Activated T-cell treated with anti-CD3 and anti-CD28 coated beads, Interleukin-2, amount 50 U/mL, for 4 hours (primary cell): ENCODE results near the gene HERC3. TPM values are rescaled to one million over a fixed set of nuclear protein-coding genes. Genes with fewer than 3 reads are reported as not detected.

Experiments
- ATAC-seq, 2 donors: fragments of 200-7000 bp; cut with Tn5 transposase; one replicate each; pipeline ENCODE4 v1.10.0; 2021
- DNase-seq: peaks from one replicate; pipeline ENCODE4 v3.0.0-alpha.2; 2020
- H3K27me3 Mint-ChIP-seq: one replicate; pipeline ENCODE4 v1.8.0; 2021; ENCODE audit warnings: low read depth, mixed read lengths
- H3K36me3 Mint-ChIP-seq: one replicate; pipeline ENCODE4 v1.8.0; 2022; ENCODE audit warnings: mixed read lengths; ENCODE audit not compliant: insufficient read depth
- H3K4me1 Mint-ChIP-seq: one replicate; pipeline ENCODE4 v1.8.0; 2021; ENCODE audit warnings: low read depth, mixed read lengths
- H3K4me3 Mint-ChIP-seq: one replicate; pipeline ENCODE4 v1.8.0; 2021; ENCODE audit warnings: mild to moderate bottlenecking, moderate library complexity, mixed read lengths
- H3K9me3 Mint-ChIP-seq: one replicate; pipeline ENCODE4 v1.8.0; 2021; ENCODE audit warnings: mixed read lengths
- total RNA-seq, 3 donors: library from RNA; stranded (reverse); gene quantifications; one replicate each; pipeline ENCODE4 v1.2.1, GENCODE V29; 2021

HERC3 gene
- total RNA-seq, 3 donors from 2014 or later: 11.4 to 13.6 (median 13.3) TPM

GRCh38 chr4:88659055-88659889 is 67.0 kb downstream of the HERC3 start:
- Mint-ChIP-seq H3K9me3 (no peaks in the 10 kb centered on the region), H3K36me3 (peaks cover 37% of the 10 kb centered on the region), H3K4me3 (no peak overlapping the region), H3K4me1 (peaks cover 12% of the 10 kb centered on the region), H3K27me3 (no peaks in the 10 kb centered on the region)
- peak; percentile 14 for DNase-seq
- ATAC-seq: peak; percentile 77 to 80

GRCh38 chr4:88659890-88660208 is 67.6 kb downstream of the HERC3 start:
- H3K4me1 Mint-ChIP-seq: peaks cover 12% of the 10 kb centered on the region
- H3K4me3 Mint-ChIP-seq: no peak overlapping the region
- no peak for ATAC-seq
- H3K9me3 Mint-ChIP-seq: no peaks in the 10 kb centered on the region
- no peaks in the 10 kb centered on the region for H3K27me3 Mint-ChIP-seq
- no peak for DNase-seq
- H3K36me3 Mint-ChIP-seq: peaks cover 40% of the 10 kb centered on the region

- no peaks in the 10 kb centered on the region for H3K9me3 Mint-ChIP-seq
- peaks cover 12% of the 10 kb centered on the region for H3K4me1 Mint-ChIP-seq
- ATAC-seq (no peak), DNase-seq (no peak)
- no peaks in the 10 kb centered on the region for H3K27me3 Mint-ChIP-seq
- H3K4me3 Mint-ChIP-seq: no peak overlapping the region
- peaks cover 37% of the 10 kb centered on the region for H3K36me3 Mint-ChIP-seq
Observed at GRCh38 chr4:88660446-88661294, 68.4 kb downstream of the HERC3 start.

GRCh38 chr4:88661739-88662138 is 69.5 kb downstream of the HERC3 start:
- no peaks in the 10 kb centered on the region for H3K9me3 Mint-ChIP-seq
- ATAC-seq (no peak), DNase-seq (no peak)
- H3K36me3 Mint-ChIP-seq: peaks cover 34% of the 10 kb centered on the region
- H3K4me3 Mint-ChIP-seq: no peak overlapping the region
- H3K27me3 Mint-ChIP-seq: no peaks in the 10 kb centered on the region
- H3K4me1 Mint-ChIP-seq: peaks cover 12% of the 10 kb centered on the region

GRCh38 chr4:88672987-88673386 is 80.7 kb downstream of the HERC3 start:
- peaks cover 2% of the 10 kb centered on the region for H3K4me1 Mint-ChIP-seq
- ATAC-seq: peak; percentile 54 to 72
- no peak for DNase-seq
- H3K4me3 Mint-ChIP-seq: no peak overlapping the region
- H3K9me3 Mint-ChIP-seq: no peaks in the 10 kb centered on the region
- H3K27me3 Mint-ChIP-seq: no peaks in the 10 kb centered on the region
- H3K36me3 Mint-ChIP-seq: peaks cover 39% of the 10 kb centered on the region

GRCh38 chr4:88673886-88674285 is 81.6 kb downstream of the HERC3 start:
- no peaks in the 10 kb centered on the region for H3K9me3 Mint-ChIP-seq
- peaks cover 2% of the 10 kb centered on the region for H3K4me1 Mint-ChIP-seq
- no peak for ATAC-seq
- H3K27me3 Mint-ChIP-seq: no peaks in the 10 kb centered on the region
- no peak for DNase-seq
- H3K36me3 Mint-ChIP-seq: peaks cover 41% of the 10 kb centered on the region
- no peak overlapping the region for H3K4me3 Mint-ChIP-seq

GRCh38 chr4:88674565-88674964 is 82.3 kb downstream of the HERC3 start:
- ATAC-seq: peak in 1 of 2 donors; percentile 10

GRCh38 chr4:88674979-88675378 is 82.7 kb downstream of the HERC3 start:
- Mint-ChIP-seq H3K27me3 (no peaks in the 10 kb centered on the region), H3K36me3 (peaks cover 40% of the 10 kb centered on the region), H3K4me3 (no peak overlapping the region), H3K9me3 (no peaks in the 10 kb centered on the region), H3K4me1 (peaks cover 2% of the 10 kb centered on the region)
- ATAC-seq: no peak
- no peak for DNase-seq

More at GRCh38 chr4:88674565-88674964, 82.3 kb downstream of the HERC3 start:
- no peaks in the 10 kb centered on the region for H3K9me3 Mint-ChIP-seq
- no peaks in the 10 kb centered on the region for H3K27me3 Mint-ChIP-seq
- peaks cover 2% of the 10 kb centered on the region for H3K4me1 Mint-ChIP-seq
- peaks cover 39% of the 10 kb centered on the region for H3K36me3 Mint-ChIP-seq
- DNase-seq: no peak
- H3K4me3 Mint-ChIP-seq: no peak overlapping the region

- DNase-seq (no peak), ATAC-seq (no peak)
- H3K9me3 Mint-ChIP-seq: no peaks in the 10 kb centered on the region
- H3K4me3 Mint-ChIP-seq: no peak overlapping the region
- H3K27me3 Mint-ChIP-seq: no peaks in the 10 kb centered on the region
- peaks cover 40% of the 10 kb centered on the region for H3K36me3 Mint-ChIP-seq
- H3K4me1 Mint-ChIP-seq: peaks cover 2% of the 10 kb centered on the region
Observed at GRCh38 chr4:88675543-88675942, 83.3 kb downstream of the HERC3 start.

- Mint-ChIP-seq H3K4me1 (no peaks in the 10 kb centered on the region), H3K9me3 (no peaks in the 10 kb centered on the region), H3K4me3 (no peak overlapping the region), H3K27me3 (no peaks in the 10 kb centered on the region), H3K36me3 (peaks cover 52% of the 10 kb centered on the region)
- no peak for DNase-seq
- ATAC-seq: no peak
Observed at GRCh38 chr4:88681209-88681608, 88.9 kb downstream of the HERC3 start.

- Mint-ChIP-seq H3K27me3 (no peaks in the 10 kb centered on the region), H3K9me3 (no peaks in the 10 kb centered on the region), H3K4me1 (no peaks in the 10 kb centered on the region), H3K36me3 (peaks cover 30% of the 10 kb centered on the region), H3K4me3 (no peak overlapping the region)
- DNase-seq: no peak
- ATAC-seq: no peak
Observed at GRCh38 chr4:88690355-88690754, 98.1 kb downstream of the HERC3 start.

- DNase-seq (no peak), ATAC-seq (no peak)
- peaks cover 12% of the 10 kb centered on the region for H3K4me1 Mint-ChIP-seq
- no peak overlapping the region for H3K4me3 Mint-ChIP-seq
- H3K27me3 Mint-ChIP-seq: no peaks in the 10 kb centered on the region
- H3K36me3 Mint-ChIP-seq: peaks cover 19% of the 10 kb centered on the region
- no peaks in the 10 kb centered on the region for H3K9me3 Mint-ChIP-seq
Observed at GRCh38 chr4:88693792-88694191, 101.5 kb downstream of the HERC3 start.

- ATAC-seq (no peak), DNase-seq (no peak)
Observed at GRCh38 chr4:88696630-88697029, 104.3 kb downstream of the HERC3 start.

GRCh38 chr4:88697141-88697540 is 104.9 kb downstream of the HERC3 start:
- H3K36me3 Mint-ChIP-seq: peaks cover 12% of the 10 kb centered on the region
- H3K9me3 Mint-ChIP-seq: no peaks in the 10 kb centered on the region

More at GRCh38 chr4:88696630-88697029, 104.3 kb downstream of the HERC3 start:
- peaks cover 12% of the 10 kb centered on the region for H3K4me1 Mint-ChIP-seq
- peak overlapping the region; percentile 87 for H3K4me3 Mint-ChIP-seq
- H3K9me3 Mint-ChIP-seq: no peaks in the 10 kb centered on the region
- peaks cover 12% of the 10 kb centered on the region for H3K36me3 Mint-ChIP-seq
- no peaks in the 10 kb centered on the region for H3K27me3 Mint-ChIP-seq

More at GRCh38 chr4:88697141-88697540, 104.9 kb downstream of the HERC3 start:
- Mint-ChIP-seq H3K4me1 (peaks cover 12% of the 10 kb centered on the region), H3K27me3 (no peaks in the 10 kb centered on the region), H3K4me3 (peak overlapping the region; percentile 87)
- DNase-seq (peak; percentile 18), ATAC-seq (peak; percentile 27 to 33)
